Osteoblast (primary cell): Measurements from ENCODE around the gene SERINC3. TPM values are rescaled to one million over a fixed set of nuclear protein-coding genes. Genes with fewer than 3 reads are reported as not detected.

Experiments used
- DNase-seq: peaks from one replicate; pipeline ENCODE4 v3.0.0; 2011; ENCODE audit warnings: low spot score, mixed read lengths; ENCODE audit not compliant: insufficient read length; ENCODE audit errors: missing footprints
- H2AFZ ChIP-seq: 2 replicates; pipeline ENCODE4 v1.6.0; 2011; ENCODE audit warnings: mild to moderate bottlenecking, low read length
- H3K27ac ChIP-seq: 2 replicates; pipeline ENCODE4 v1.5.1; 2011; ENCODE audit warnings: mild to moderate bottlenecking, low read depth, low read length, moderate library complexity
- H3K27me3 ChIP-seq: 2 replicates; pipeline ENCODE4 v1.6.0; 2012; ENCODE audit warnings: mild to moderate bottlenecking, control low read depth, inconsistent platforms, low read length, moderate library complexity; ENCODE audit not compliant: insufficient read depth
- H3K36me3 ChIP-seq: 2 replicates; pipeline ENCODE4 v1.5.1; 2011; ENCODE audit warnings: mild to moderate bottlenecking, low read length, control low read depth, moderate library complexity; ENCODE audit not compliant: insufficient read depth
- H3K4me1 ChIP-seq: 2 replicates; pipeline ENCODE4 v1.5.1; 2011; ENCODE audit warnings: mild to moderate bottlenecking, low read length, control low read depth, moderate library complexity; ENCODE audit not compliant: insufficient read depth
- H3K4me2 ChIP-seq: 2 replicates; pipeline ENCODE4 v1.6.0; 2011; ENCODE audit warnings: mild to moderate bottlenecking, low read length; ENCODE audit not compliant: insufficient read depth
- H3K4me3 ChIP-seq: fragments of 200-600 bp; sonication (generic); 3 replicates; pipeline ENCODE4 v1.5.1; 2012; ENCODE audit warnings: mild to moderate bottlenecking, low read length, inconsistent platforms; ENCODE audit not compliant: insufficient read depth
- H3K79me2 ChIP-seq: 2 replicates; pipeline ENCODE4 v1.6.0; 2012; ENCODE audit warnings: mild to moderate bottlenecking, low read length, control low read depth, inconsistent platforms; ENCODE audit not compliant: insufficient read depth
- H3K9me3 ChIP-seq: 2 replicates; pipeline ENCODE4 v1.5.1; 2011; ENCODE audit warnings: low read depth, low read length, control low read depth
- H4K20me1 ChIP-seq: 2 replicates; pipeline ENCODE4 v1.6.0; 2012; ENCODE audit warnings: mild to moderate bottlenecking, low read length, control low read depth; ENCODE audit not compliant: insufficient read depth
- total RNA-seq: library from RNA; depleted of rRNA; stranded (reverse); fragments of >200 nt; gene quantifications from 2 replicates; pipeline ENCODE4 v1.2.3, GENCODE V29; 2012
- TF ChIP-seq, protein P1 (sequence below): IDR thresholded peaks from 2 replicates; pipeline ENCODE4 v1.5.1; 2011; ENCODE audit warnings: mild to moderate bottlenecking, low read depth, low read length, moderate library complexity; ENCODE audit errors: extremely low read depth

Gene SERINC3
- total RNA-seq, 1 donor, result 167 TPM

DNA sequence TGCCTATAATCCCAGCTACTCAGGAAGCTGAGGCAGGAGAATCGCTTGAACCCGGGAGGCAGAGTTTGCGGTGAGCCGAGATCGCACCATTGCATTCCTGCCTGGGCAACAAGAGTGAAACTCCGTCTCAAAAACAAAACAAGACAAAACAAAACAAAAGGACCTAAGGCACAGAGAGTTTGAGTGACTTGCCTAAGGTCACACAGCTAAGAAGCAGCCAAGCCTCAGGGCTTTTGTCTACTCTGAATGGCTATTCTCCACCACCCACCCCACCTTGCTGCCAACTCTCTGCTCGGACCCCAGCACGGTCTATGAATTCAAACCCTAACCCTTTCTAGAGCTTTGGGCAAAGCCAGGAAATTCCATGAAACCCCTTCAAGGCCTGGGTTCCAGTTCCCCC, 65.3 kb downstream of the SERINC3 start:
- Histone ChIP-seq H2AFZ (no peak overlapping the region), H3K4me1 (no peaks in the 10 kb centered on the region), H3K27ac (no peak overlapping the region), H3K4me2 (no peak overlapping the region), H3K36me3 (no peaks in the 10 kb centered on the region), H4K20me1 (no peaks in the 10 kb centered on the region), H3K79me2 (no peaks in the 10 kb centered on the region), H3K27me3 (peaks cover 3% of the 10 kb centered on the region), H3K4me3 (no peak overlapping the region), H3K9me3 (no peaks in the 10 kb centered on the region)
- TF ChIP-seq, protein P1, sequence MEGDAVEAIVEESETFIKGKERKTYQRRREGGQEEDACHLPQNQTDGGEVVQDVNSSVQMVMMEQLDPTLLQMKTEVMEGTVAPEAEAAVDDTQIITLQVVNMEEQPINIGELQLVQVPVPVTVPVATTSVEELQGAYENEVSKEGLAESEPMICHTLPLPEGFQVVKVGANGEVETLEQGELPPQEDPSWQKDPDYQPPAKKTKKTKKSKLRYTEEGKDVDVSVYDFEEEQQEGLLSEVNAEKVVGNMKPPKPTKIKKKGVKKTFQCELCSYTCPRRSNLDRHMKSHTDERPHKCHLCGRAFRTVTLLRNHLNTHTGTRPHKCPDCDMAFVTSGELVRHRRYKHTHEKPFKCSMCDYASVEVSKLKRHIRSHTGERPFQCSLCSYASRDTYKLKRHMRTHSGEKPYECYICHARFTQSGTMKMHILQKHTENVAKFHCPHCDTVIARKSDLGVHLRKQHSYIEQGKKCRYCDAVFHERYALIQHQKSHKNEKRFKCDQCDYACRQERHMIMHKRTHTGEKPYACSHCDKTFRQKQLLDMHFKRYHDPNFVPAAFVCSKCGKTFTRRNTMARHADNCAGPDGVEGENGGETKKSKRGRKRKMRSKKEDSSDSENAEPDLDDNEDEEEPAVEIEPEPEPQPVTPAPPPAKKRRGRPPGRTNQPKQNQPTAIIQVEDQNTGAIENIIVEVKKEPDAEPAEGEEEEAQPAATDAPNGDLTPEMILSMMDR, result no peak
- DNase-seq, result no peak

DNA sequence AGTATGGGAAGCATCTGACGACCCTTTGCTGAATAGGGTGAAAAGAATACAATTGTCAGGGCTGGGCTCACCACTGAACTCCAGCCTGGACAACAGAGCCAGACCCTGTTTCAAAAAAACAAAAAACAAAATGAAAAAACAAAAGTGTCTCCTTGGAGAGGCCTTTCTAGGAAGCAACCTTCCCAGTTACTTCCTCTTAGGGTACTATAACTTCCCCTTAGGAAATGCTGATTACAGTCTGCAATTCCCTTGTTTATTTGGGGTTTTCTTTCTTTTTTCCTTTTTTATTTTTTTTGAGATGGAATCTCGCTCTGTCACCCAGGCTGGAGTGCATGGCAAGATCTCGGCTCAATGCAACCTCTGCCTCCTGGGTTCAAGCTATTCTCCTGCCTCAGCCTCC, 66.7 kb downstream of the SERINC3 start:
- Histone ChIP-seq H3K27ac (no peak overlapping the region), H3K79me2 (no peaks in the 10 kb centered on the region), H3K36me3 (no peaks in the 10 kb centered on the region), H3K9me3 (no peaks in the 10 kb centered on the region), H2AFZ (no peak overlapping the region), H3K4me2 (no peak overlapping the region), H3K27me3 (peaks cover 9% of the 10 kb centered on the region), H3K4me1 (no peaks in the 10 kb centered on the region), H3K4me3 (no peak overlapping the region), H4K20me1 (no peaks in the 10 kb centered on the region)
- TF ChIP-seq, protein P1, result no peak
- no peak for DNase-seq

DNA sequence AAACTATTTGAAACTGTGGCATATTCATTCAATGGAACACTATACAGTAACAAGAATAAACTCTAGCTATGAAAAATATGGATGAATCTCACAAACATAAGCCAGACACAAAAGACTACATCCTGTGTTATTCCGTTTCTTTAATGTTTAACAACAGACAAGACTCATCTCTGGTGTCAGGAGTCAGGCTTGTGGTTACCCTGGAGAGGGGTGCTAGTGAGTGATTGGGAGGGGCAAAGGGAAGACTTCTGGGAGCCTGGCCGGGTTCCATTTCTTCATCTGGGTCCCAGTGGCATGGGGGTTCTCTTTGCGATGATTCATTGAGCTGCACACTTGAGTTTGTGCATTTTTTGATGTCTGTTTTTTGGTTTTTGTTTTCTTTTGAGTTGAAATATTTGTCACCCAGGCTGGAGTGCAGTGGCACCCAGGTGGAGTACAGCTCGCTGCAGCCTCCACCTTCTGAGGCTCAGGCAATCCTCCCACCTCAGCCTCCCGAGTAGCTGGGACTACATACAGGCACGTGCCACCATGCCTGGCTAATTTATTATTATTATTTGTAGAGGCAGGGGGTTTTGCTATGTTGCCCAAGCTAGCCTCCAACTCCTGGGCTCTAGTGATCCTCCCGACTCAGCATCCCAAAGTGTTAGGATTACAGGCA, 67.4 kb downstream of the SERINC3 start:
- Histone ChIP-seq H2AFZ (no peak overlapping the region), H3K4me1 (no peaks in the 10 kb centered on the region), H3K4me2 (no peak overlapping the region), H4K20me1 (no peaks in the 10 kb centered on the region), H3K27ac (no peak overlapping the region), H3K79me2 (no peaks in the 10 kb centered on the region), H3K27me3 (peaks cover 9% of the 10 kb centered on the region), H3K4me3 (no peak overlapping the region), H3K36me3 (no peaks in the 10 kb centered on the region), H3K9me3 (no peaks in the 10 kb centered on the region)
- DNase-seq, result no peak
- TF ChIP-seq, protein P1, result no peak

DNA sequence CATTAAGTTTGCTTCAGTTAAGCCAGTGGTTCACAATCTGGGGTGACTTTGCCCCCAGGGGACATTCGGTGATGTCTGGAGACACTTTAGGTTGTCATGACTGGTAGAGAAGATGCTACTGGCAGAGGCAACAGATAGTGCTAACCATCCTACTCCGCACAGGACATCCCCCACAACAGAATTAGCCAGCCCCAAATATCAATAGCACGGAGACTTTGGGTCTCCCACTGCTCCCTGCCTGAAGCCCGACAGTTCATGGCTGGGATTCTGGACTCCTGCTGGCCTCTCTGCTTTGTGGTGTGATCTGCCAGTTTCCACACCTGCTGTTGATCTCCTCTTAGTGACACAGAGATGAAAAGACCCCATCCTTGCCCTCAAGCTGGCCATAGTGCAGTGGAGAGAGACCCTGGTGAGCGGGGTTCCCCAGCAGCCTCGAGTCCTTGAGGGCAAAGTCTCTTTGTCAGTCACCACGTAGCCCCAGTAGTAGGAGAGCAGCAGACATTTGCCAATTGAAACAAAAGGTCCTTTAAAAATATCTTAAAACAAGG, 70.9 kb downstream of the SERINC3 start:
- TF ChIP-seq, protein P1, result no peak
- H3K79me2 ChIP-seq, result no peaks in the 10 kb centered on the region

More for the DNA sequence above, 70.9 kb downstream of the SERINC3 start:
- Histone ChIP-seq H4K20me1 (no peaks in the 10 kb centered on the region), H2AFZ (no peak overlapping the region), H3K4me2 (no peak overlapping the region), H3K27ac (no peak overlapping the region), H3K27me3 (peaks cover 9% of the 10 kb centered on the region), H3K4me1 (no peaks in the 10 kb centered on the region), H3K36me3 (no peaks in the 10 kb centered on the region), H3K9me3 (no peaks in the 10 kb centered on the region), H3K4me3 (no peak overlapping the region)
- DNase-seq, result no peak
